Renal cortex interstitium (tissue), 11 donors: Measurements from ENCODE around the gene AK9. TPM values are rescaled to one million over a fixed set of nuclear protein-coding genes. Genes with fewer than 3 reads are reported as not detected.
"Not testable (repeated sequence)": the region's sequence is repeated elsewhere in the genome, so short reads cannot be mapped to it uniquely, and the experiment has no call there.

Experiments used
- DNase-seq, 11 donors: peaks; one replicate each; pipeline ENCODE4 v3.0.0-alpha.2; 2013; ENCODE audit warnings: low read depth in 9 of 11, low spot score in 4 of 11; ENCODE audit errors: extremely low read depth in 1 of 11
- polyA plus RNA-seq, 3 donors: library from polyadenylated mRNA; unstranded; fragments of 120-200 nt; gene quantifications; one replicate each; pipeline ENCODE4 v1.2.1, GENCODE V29; 2013; ENCODE audit not compliant: insufficient read length in 3 of 3

Gene AK9
- polyA plus RNA-seq, 3 donors: 11.1 to 16.0 (median 13.4) TPM

DNA sequence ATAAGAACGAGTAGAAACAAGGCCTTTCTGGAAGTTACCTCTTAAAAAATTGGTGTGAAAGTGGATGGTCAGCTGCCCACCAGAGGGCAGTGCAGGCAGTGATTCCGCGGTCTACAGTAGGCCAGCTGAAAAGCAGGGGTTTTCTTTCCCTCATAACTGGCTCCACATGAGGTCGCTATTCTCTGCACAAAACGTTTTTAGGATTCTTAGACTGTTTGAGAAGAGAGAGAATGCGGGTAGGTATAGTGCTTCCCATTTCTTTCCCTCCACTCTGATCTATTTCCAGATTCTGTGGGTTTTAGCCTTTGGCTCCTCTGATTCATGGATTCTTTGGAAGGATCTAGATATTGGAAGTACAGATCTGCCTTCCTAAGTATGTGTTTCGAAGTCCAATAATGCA lies 14.3 kb upstream of the AK9 start:
- DNase-seq: peak; percentile 61 to 93 (median 80)

DNA sequence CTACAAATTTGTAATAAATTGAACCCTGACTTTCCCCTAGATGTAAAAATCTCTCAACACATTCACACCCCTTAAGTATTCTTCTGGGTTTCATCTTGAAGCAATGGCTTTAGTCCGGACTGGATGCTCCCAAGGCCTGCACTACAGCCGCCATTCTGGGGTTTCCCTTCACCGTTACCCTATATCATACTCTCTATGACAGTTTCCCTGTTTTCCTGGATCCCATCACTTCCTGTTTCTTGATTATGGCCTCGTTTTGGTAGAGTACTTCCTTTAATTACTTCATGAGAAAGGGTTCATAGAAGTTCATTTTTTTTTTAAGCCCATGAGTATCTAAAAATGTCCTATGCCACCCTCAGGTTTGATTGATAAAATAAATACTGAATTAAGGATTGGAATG lies 11.8 kb upstream of the AK9 start:
- DNase-seq: no peak

- no peak for DNase-seq
These were observed 10.8 kb upstream of the AK9 start for GRCh38 chr6:109701774-109702173.

- no peak for DNase-seq
These were observed 10.2 kb upstream of the AK9 start for GRCh38 chr6:109701221-109701620.

- DNase-seq: no peak
These were observed 5.4 kb upstream of the AK9 start for GRCh38 chr6:109696355-109696754.

- no peak for DNase-seq
These were observed 4.5 kb upstream of the AK9 start for GRCh38 chr6:109695468-109695867.

- DNase-seq: no peak
These were observed 2.1 kb upstream of the AK9 start for GRCh38 chr6:109693111-109693510.

DNA sequence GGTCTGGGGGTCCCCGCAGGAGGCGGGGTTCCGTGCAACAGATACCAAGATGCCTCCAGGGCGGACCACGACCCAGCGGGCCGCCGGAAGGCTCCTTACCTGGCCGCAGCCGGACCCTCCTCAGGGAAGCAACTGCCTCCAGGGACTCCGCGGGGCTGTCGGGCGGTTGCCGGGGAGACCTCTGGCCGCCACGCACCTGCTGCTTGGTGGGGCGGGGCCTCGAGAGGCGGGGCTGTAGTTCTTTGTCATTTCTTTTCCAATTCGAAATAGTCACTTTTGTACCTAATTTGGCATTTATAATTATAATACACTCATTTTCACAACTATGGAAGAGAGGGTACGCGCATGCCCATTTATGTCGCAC lies 647 bp downstream of the AK9 start:
- peak in 6 of 11 donors; percentile 12 to 62 (median 36) for DNase-seq

GRCh38 chr6:109687271-109687761 lies 3.7 kb downstream of the AK9 start:
- DNase-seq: no peak

- no peak for DNase-seq
These were observed 4.3 kb downstream of the AK9 start for GRCh38 chr6:109686566-109687265.

GRCh38 chr6:109678661-109679505 lies 12.1 kb downstream of the AK9 start:
- DNase-seq: not testable (repeated sequence)

DNA sequence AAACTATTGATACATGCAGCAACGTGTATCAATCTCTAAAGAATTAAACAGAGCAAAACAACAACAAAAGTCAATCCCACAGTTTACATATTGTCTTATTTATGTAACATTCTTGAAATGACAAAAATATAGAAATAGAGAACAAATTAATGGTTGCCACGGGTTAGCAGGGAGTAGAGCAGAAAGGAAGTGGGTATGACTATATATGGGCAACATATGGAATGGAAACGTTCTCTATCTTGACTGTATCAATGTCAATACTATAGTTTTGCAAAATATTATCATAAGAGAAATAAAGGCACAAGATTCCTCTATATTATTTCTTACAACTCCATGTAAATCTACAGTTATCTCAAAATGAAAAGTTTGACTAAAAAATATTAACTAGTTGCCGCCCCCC lies 12.8 kb downstream of the AK9 start:
- DNase-seq: no peak

DNA sequence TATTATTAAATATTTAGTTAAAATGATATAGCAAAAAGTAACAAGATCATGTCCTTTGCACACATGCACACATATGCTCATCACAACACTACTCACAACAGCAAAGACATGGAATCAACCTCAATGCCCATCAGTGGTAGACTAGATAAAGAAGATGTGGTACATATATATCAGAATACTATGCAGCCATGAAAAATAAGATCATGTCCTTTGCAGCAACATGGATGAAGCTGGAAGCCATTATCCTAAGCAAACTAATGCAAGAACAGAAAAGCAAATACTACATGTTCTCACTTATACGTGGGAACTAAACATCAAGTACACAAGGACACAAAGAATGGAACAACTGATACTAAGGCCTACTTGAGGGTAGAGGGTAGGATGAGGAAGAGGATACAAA lies 14.3 kb downstream of the AK9 start:
- DNase-seq: no peak

DNA sequence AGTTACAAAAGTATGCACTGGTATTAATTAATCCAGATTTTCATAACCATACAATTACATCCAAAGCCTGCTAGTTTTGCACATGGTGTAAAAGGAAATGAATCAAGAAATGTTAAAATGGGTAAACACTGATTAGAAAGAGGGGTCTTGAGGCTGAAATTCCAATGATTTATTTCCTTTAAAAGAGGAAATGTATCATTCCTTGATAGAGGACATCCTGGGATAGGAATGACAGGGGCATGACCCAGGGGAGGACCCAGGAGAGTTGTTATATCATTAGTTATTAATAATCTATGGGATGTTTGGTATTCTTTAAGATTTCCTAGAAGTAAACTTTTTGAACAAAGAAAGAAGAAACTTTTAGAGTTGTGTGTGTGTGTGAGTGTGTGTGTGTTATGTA lies 18.2 kb downstream of the AK9 start:
- no peak for DNase-seq

DNA sequence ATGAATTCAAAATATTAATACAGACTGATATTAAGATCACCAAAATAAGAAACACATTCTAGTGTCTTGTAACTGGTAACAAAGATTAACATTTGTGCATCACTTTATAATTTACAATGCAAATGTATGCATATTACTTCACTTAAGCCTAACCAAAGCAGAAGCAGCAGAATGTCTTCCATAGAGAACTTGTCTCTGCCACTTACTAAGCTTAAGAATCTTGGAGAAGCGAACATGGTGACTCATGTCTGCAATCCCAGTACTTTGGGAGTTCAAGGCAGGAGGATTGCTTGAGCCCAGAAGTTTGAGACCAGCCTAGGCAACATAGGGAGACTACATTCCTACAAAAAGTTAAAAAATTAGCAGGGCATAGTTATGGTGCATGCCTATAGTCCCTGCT lies 18.8 kb downstream of the AK9 start:
- no peak for DNase-seq

GRCh38 chr6:109671733-109672132 lies 19.3 kb downstream of the AK9 start:
- DNase-seq: no peak

- DNase-seq: no peak
These were observed 21.2 kb downstream of the AK9 start for GRCh38 chr6:109669811-109670210.

DNA sequence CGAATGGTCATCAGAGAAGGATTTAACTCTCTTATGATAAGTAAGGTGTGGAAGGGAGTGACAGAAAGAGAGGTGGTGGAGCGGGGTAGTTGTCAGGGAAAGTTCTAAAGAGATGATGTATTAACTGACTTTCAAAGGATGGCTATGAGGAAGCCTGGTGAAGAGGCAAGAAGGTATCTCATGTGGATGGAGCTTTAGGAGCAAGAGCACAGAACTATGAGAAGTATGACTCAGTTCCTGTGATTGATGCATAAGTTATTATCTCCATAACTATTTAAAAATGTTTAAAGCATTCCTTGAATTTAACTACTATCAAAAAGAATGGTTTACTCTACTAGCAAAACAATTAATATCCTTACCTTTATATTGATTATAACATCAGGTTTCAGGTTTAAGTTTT lies 28.8 kb downstream of the AK9 start:
- no peak for DNase-seq

DNA sequence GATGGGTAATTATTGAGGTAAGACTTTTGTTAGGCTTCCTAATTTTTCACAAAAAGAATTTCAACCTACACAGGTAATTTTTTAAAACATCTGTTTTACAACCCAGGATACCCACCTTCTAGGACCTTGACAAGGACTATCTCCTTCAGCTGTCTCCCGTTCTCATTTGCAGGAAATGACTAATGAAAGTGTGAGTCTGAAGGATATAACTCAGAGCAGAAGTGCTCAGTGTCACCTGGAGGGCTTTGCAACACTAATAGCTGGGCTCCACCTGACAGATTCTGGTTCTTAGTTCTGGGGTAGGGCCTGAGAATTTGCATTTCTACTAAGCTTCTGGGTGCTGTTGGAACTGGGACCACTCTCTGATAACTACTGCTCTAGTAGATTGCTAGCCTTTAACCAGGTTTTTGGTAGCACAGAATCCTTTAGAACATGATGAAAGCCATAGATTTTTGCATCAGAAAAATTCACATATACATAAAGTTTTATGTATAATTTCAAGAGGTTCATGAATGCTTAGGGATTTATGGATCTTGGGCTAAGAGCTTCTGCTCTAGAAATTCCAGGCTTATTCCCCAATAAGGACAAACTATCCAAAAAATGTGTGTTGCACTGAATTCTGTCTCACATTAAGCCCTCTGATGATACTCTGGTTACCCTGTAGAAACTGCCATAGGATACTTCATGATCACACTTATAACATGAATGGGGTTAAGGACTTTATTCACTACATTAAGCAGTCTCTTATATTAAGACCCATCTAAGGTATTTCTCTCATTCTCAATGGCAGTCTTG lies 30.3 kb downstream of the AK9 start:
- no peak for DNase-seq
